SJCRH30 (cell line): ENCODE data around the gene IQSEC2. TPM values are rescaled to one million over a fixed set of nuclear protein-coding genes. Genes with fewer than 3 reads are reported as not detected.

Experiments
- DNase-seq, 2 experiments: peaks; one replicate each; pipeline ENCODE4 v3.0.0-alpha.2; 2015 to 2020
- H3K27ac ChIP-seq: fragments of 250-450 bp; sonication (Bioruptor Pico); 2 replicates; pipeline ENCODE4 v1.5.1; 2020; ENCODE audit warnings: mild to moderate bottlenecking, moderate library complexity
- H3K27me3 ChIP-seq: fragments of 250-450 bp; sonication (Bioruptor Pico); 2 replicates; pipeline ENCODE4 v1.5.1; 2020; ENCODE audit warnings: mild to moderate bottlenecking, moderate library complexity
- H3K36me3 ChIP-seq: fragments of 250-450 bp; sonication (Bioruptor Pico); 2 replicates; pipeline ENCODE4 v1.5.1; 2020; ENCODE audit warnings: mild to moderate bottlenecking, moderate library complexity
- H3K4me1 ChIP-seq: fragments of 250-450 bp; sonication (Bioruptor Pico); 2 replicates; pipeline ENCODE4 v1.5.1; 2020; ENCODE audit warnings: mild to moderate bottlenecking, moderate library complexity
- H3K4me3 ChIP-seq: fragments of 250-450 bp; sonication (Bioruptor Pico); 2 replicates; pipeline ENCODE4 v1.5.1; 2020; ENCODE audit warnings: mild to moderate bottlenecking, moderate library complexity
- H3K9me3 ChIP-seq: fragments of 250-450 bp; sonication (Bioruptor Pico); replicated peaks from 2 replicates; pipeline ENCODE4 v1.5.1; 2020; ENCODE audit warnings: mild to moderate bottlenecking, moderate library complexity
- total RNA-seq: library from RNA; depleted of rRNA; stranded (reverse); fragments of >200 nt; shearing (Covaris generic); gene quantifications from 2 replicates; pipeline ENCODE4 v1.2.3, GENCODE V29; 2014

Gene IQSEC2
- total RNA-seq, 1 experiment from 2014 or later: 2.2 TPM

GRCh38 chrX:53313728-53314105 lies 32.3 kb upstream of the IQSEC2 start:
- no peak overlapping the region for H3K27ac ChIP-seq
- DNase-seq: no peak

GRCh38 chrX:53312946-53313727 lies 31.8 kb upstream of the IQSEC2 start:
- DNase-seq: peak; percentile 14 to 61
- H3K27ac ChIP-seq: no peak overlapping the region

More at GRCh38 chrX:53313728-53314105, 32.3 kb upstream of the IQSEC2 start:
- no peaks in the 10 kb centered on the region for H3K9me3 ChIP-seq
- H3K4me1 ChIP-seq: no peaks in the 10 kb centered on the region
- H3K36me3 ChIP-seq: no peaks in the 10 kb centered on the region
- no peak overlapping the region for H3K4me3 ChIP-seq
- no peaks in the 10 kb centered on the region for H3K27me3 ChIP-seq

GRCh38 chrX:53309837-53310236 lies 28.5 kb upstream of the IQSEC2 start:
- Histone ChIP-seq H3K27ac (no peak overlapping the region), H3K4me1 (no peaks in the 10 kb centered on the region), H3K27me3 (no peaks in the 10 kb centered on the region)

More at GRCh38 chrX:53312946-53313727, 31.8 kb upstream of the IQSEC2 start:
- H3K9me3 ChIP-seq: no peaks in the 10 kb centered on the region
- no peaks in the 10 kb centered on the region for H3K36me3 ChIP-seq
- H3K4me3 ChIP-seq: no peak overlapping the region
- no peaks in the 10 kb centered on the region for H3K4me1 ChIP-seq
- H3K27me3 ChIP-seq: no peaks in the 10 kb centered on the region

GRCh38 chrX:53308836-53309235 lies 27.5 kb upstream of the IQSEC2 start:
- Histone ChIP-seq H3K4me3 (no peak overlapping the region), H3K9me3 (no peaks in the 10 kb centered on the region), H3K27ac (no peak overlapping the region), H3K27me3 (no peaks in the 10 kb centered on the region), H3K36me3 (no peaks in the 10 kb centered on the region), H3K4me1 (no peaks in the 10 kb centered on the region)
- no peak for DNase-seq

More at GRCh38 chrX:53309837-53310236, 28.5 kb upstream of the IQSEC2 start:
- DNase-seq: no peak
- Histone ChIP-seq H3K4me3 (no peak overlapping the region), H3K36me3 (no peaks in the 10 kb centered on the region), H3K9me3 (no peaks in the 10 kb centered on the region)

GRCh38 chrX:53305996-53306937 lies 24.9 kb upstream of the IQSEC2 start:
- DNase-seq: no peak

GRCh38 chrX:53305219-53305995 lies 24.0 kb upstream of the IQSEC2 start:
- H3K27ac ChIP-seq: no peak overlapping the region
- no peaks in the 10 kb centered on the region for H3K9me3 ChIP-seq
- no peak overlapping the region for H3K4me3 ChIP-seq
- no peak for DNase-seq
- H3K27me3 ChIP-seq: no peaks in the 10 kb centered on the region
- H3K4me1 ChIP-seq: no peaks in the 10 kb centered on the region
- no peaks in the 10 kb centered on the region for H3K36me3 ChIP-seq

More at GRCh38 chrX:53305996-53306937, 24.9 kb upstream of the IQSEC2 start:
- H3K27me3 ChIP-seq: no peaks in the 10 kb centered on the region
- no peak overlapping the region for H3K27ac ChIP-seq
- no peaks in the 10 kb centered on the region for H3K4me1 ChIP-seq
- no peaks in the 10 kb centered on the region for H3K36me3 ChIP-seq
- H3K4me3 ChIP-seq: no peak overlapping the region
- no peaks in the 10 kb centered on the region for H3K9me3 ChIP-seq

GRCh38 chrX:53303195-53303594 lies 21.8 kb upstream of the IQSEC2 start:
- no peaks in the 10 kb centered on the region for H3K4me1 ChIP-seq
- H3K27ac ChIP-seq: no peak overlapping the region
- H3K27me3 ChIP-seq: no peaks in the 10 kb centered on the region
- H3K4me3 ChIP-seq: no peak overlapping the region
- H3K9me3 ChIP-seq: no peaks in the 10 kb centered on the region
- H3K36me3 ChIP-seq: no peaks in the 10 kb centered on the region
- DNase-seq: no peak

GRCh38 chrX:53300157-53300556 lies 18.8 kb upstream of the IQSEC2 start:
- no peaks in the 10 kb centered on the region for H3K9me3 ChIP-seq
- no peaks in the 10 kb centered on the region for H3K4me1 ChIP-seq
- H3K4me3 ChIP-seq: no peak overlapping the region

GRCh38 chrX:53294024-53294648 lies 12.8 kb upstream of the IQSEC2 start:
- H3K27ac ChIP-seq: no peak overlapping the region
- H3K36me3 ChIP-seq: no peaks in the 10 kb centered on the region
- no peak overlapping the region for H3K4me3 ChIP-seq
- no peaks in the 10 kb centered on the region for H3K27me3 ChIP-seq
- H3K4me1 ChIP-seq: no peaks in the 10 kb centered on the region
- no peak for DNase-seq
- H3K9me3 ChIP-seq: no peaks in the 10 kb centered on the region

More at GRCh38 chrX:53300157-53300556, 18.8 kb upstream of the IQSEC2 start:
- H3K27ac ChIP-seq: no peak overlapping the region
- DNase-seq: no peak
- H3K36me3 ChIP-seq: no peaks in the 10 kb centered on the region
- H3K27me3 ChIP-seq: no peaks in the 10 kb centered on the region

- DNase-seq: no peak
- H3K36me3 ChIP-seq: no peaks in the 10 kb centered on the region
- no peak overlapping the region for H3K4me3 ChIP-seq
- no peaks in the 10 kb centered on the region for H3K27me3 ChIP-seq
- no peaks in the 10 kb centered on the region for H3K9me3 ChIP-seq
- H3K27ac ChIP-seq: no peak overlapping the region
- H3K4me1 ChIP-seq: no peaks in the 10 kb centered on the region
These were observed 10.2 kb upstream of the IQSEC2 start for GRCh38 chrX:53291596-53291995.

- Histone ChIP-seq H3K9me3 (no peaks in the 10 kb centered on the region), H3K4me3 (no peak overlapping the region), H3K27me3 (no peaks in the 10 kb centered on the region), H3K27ac (no peak overlapping the region), H3K4me1 (no peaks in the 10 kb centered on the region), H3K36me3 (no peaks in the 10 kb centered on the region)
- no peak for DNase-seq
These were observed 9.2 kb upstream of the IQSEC2 start for GRCh38 chrX:53290441-53291041.

- H3K4me3 ChIP-seq: no peak overlapping the region
- no peaks in the 10 kb centered on the region for H3K36me3 ChIP-seq
- H3K4me1 ChIP-seq: no peaks in the 10 kb centered on the region
- DNase-seq: peak; percentile 9 to 24
- no peaks in the 10 kb centered on the region for H3K27me3 ChIP-seq
- no peaks in the 10 kb centered on the region for H3K9me3 ChIP-seq
- H3K27ac ChIP-seq: no peak overlapping the region
These were observed 6.8 kb upstream of the IQSEC2 start for GRCh38 chrX:53288189-53288588.

- Histone ChIP-seq H3K4me1 (no peaks in the 10 kb centered on the region), H3K9me3 (no peaks in the 10 kb centered on the region), H3K36me3 (no peaks in the 10 kb centered on the region), H3K27me3 (no peaks in the 10 kb centered on the region), H3K4me3 (peak overlapping the region; percentile 11), H3K27ac (no peak overlapping the region)
- peak; percentile 49 to 55 for DNase-seq
These were observed 6.2 kb upstream of the IQSEC2 start for GRCh38 chrX:53287493-53288138.
